Measurements from ENCODE around the gene CDK7. TPM values are rescaled to one million over a fixed set of nuclear protein-coding genes. Genes with fewer than 3 reads are reported as not detected.
"Not testable (repeated sequence)": the region's sequence is repeated elsewhere in the genome, so short reads cannot be mapped to it uniquely, and the experiment has no call there.

Gene CDK7
- total RNA-seq, 6 experiments from 2014 or later = 6.0 to 10.0 (median 8.1) TPM

- no peaks in the 10 kb centered on the region for H3K27me3 ChIP-seq
- 54% methylated on average over 3 of the region's 4 CpGs for WGBS (ENCODE audit: insufficient coverage, low coverage, low lambda C conversion rate, missing lambda C conversion rate)
- ATAC-seq (peak in 1 of 4 donors; percentile 37), DNase-seq (no peak)
- H3K9me3 ChIP-seq = no peaks in the 10 kb centered on the region
- H3K4me3 ChIP-seq = no peak overlapping the region
- peaks cover 0 to 17% (median 5%) of the 10 kb centered on the region in 4 donors for H3K36me3 ChIP-seq
- no peak for TF ChIP-seq POLR2A (IDR thresholded peaks at IDR 0.05)
- TF ChIP-seq, protein P1, sequence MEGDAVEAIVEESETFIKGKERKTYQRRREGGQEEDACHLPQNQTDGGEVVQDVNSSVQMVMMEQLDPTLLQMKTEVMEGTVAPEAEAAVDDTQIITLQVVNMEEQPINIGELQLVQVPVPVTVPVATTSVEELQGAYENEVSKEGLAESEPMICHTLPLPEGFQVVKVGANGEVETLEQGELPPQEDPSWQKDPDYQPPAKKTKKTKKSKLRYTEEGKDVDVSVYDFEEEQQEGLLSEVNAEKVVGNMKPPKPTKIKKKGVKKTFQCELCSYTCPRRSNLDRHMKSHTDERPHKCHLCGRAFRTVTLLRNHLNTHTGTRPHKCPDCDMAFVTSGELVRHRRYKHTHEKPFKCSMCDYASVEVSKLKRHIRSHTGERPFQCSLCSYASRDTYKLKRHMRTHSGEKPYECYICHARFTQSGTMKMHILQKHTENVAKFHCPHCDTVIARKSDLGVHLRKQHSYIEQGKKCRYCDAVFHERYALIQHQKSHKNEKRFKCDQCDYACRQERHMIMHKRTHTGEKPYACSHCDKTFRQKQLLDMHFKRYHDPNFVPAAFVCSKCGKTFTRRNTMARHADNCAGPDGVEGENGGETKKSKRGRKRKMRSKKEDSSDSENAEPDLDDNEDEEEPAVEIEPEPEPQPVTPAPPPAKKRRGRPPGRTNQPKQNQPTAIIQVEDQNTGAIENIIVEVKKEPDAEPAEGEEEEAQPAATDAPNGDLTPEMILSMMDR (IDR thresholded peaks at IDR 0.05) = no peak
- no peak overlapping the region for H3K27ac ChIP-seq
- H3K4me1 ChIP-seq = peaks cover 0 to 27% (median 0%) of the 10 kb centered on the region in 4 donors
- intact Hi-C loops (cut with DNase I) = no loop called here
Measured at GRCh38 chr5:69225860-69226259, 8.8 kb upstream of the CDK7 start.

DNA sequence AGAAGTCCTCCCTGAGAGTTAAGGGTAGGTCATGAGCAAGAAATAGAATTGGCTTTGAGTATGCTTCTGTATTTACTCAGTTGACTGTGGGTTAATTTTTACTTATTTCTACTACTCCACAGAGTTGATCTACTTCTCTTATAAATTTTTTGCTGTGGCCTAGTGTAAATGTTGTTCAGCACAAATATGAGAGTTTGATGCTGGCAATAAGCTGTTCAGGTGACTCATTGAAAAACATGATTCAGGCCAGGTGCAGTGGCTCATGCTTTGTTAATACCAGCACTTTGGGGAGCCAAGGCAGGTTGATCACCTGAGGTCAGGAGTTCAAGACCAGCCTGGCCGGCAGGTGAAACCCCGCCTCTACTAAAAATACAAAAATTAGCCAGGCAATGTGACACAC is 4.5 kb upstream of the CDK7 start:
- WGBS (ENCODE audit: insufficient coverage, low coverage, low lambda C conversion rate, missing lambda C conversion rate) = 27% methylated on average over 2 of the region's 2 CpGs
- H3K4me3 ChIP-seq = no peak overlapping the region
- DNase-seq = no peak
- intact Hi-C loops (cut with DNase I) = no loop called here
- H3K27ac ChIP-seq = peak overlapping the region in 1 of 3 donors; percentile 25
- H3K27me3 ChIP-seq = no peaks in the 10 kb centered on the region
- H3K36me3 ChIP-seq = peaks cover 0 to 17% (median 5%) of the 10 kb centered on the region in 4 donors
- ATAC-seq = peak in 3 of 4 donors; percentile 12 to 42 (median 25)
- H3K9me3 ChIP-seq = no peaks in the 10 kb centered on the region
- H3K4me1 ChIP-seq = peaks cover 0 to 26% (median 2%) of the 10 kb centered on the region in 4 donors
- TF ChIP-seq, protein P1 (IDR thresholded peaks at IDR 0.05) = no peak

GRCh38 chr5:69231281-69231680 is 3.4 kb upstream of the CDK7 start:
- WGBS (ENCODE audit: insufficient coverage, low coverage, low lambda C conversion rate, missing lambda C conversion rate) = 91% methylated on average over 6 of the region's 6 CpGs
- TF ChIP-seq POLR2A (IDR thresholded peaks at IDR 0.05) = no peak
- TF ChIP-seq, protein P1 (IDR thresholded peaks at IDR 0.05) = no peak
- no peak overlapping the region for H3K4me3 ChIP-seq
- intact Hi-C loops (cut with DNase I) = no loop called here
- H3K36me3 ChIP-seq = peaks cover 0 to 17% (median 5%) of the 10 kb centered on the region in 4 donors
- DNase-seq (no peak), ATAC-seq (no peak)
- peaks cover 0 to 20% (median 5%) of the 10 kb centered on the region in 4 donors for H3K4me1 ChIP-seq
- H3K9me3 ChIP-seq = no peaks in the 10 kb centered on the region
- no peak overlapping the region for H3K27ac ChIP-seq
- H3K27me3 ChIP-seq = no peaks in the 10 kb centered on the region

- WGBS (ENCODE audit: insufficient coverage, low coverage, low lambda C conversion rate, missing lambda C conversion rate) = 90% methylated on average over 2 of the region's 2 CpGs
- no peak overlapping the region for H3K27ac ChIP-seq
- peaks cover 0 to 17% (median 5%) of the 10 kb centered on the region in 4 donors for H3K36me3 ChIP-seq
- ATAC-seq = no peak
- H3K4me1 ChIP-seq = peaks cover 0 to 20% (median 5%) of the 10 kb centered on the region in 4 donors
- intact Hi-C loops (cut with DNase I) = no loop called here
- TF ChIP-seq, protein P1 (IDR thresholded peaks at IDR 0.05) = no peak
- TF ChIP-seq POLR2A (IDR thresholded peaks at IDR 0.05) = no peak
- H3K27me3 ChIP-seq = no peaks in the 10 kb centered on the region
- no peak for DNase-seq
- H3K9me3 ChIP-seq = no peaks in the 10 kb centered on the region
- no peak overlapping the region for H3K4me3 ChIP-seq
Measured at GRCh38 chr5:69231851-69232250, 2.8 kb upstream of the CDK7 start.

- 91% methylated on average over 7 of the region's 9 CpGs for WGBS (ENCODE audit: insufficient coverage, low coverage, low lambda C conversion rate, missing lambda C conversion rate)
Measured at GRCh38 chr5:69236733-69237132, 2.0 kb downstream of the CDK7 start.

More at GRCh38 chr5:69236733-69237132, 2.0 kb downstream of the CDK7 start:
- H3K27me3 ChIP-seq; H3K9me3 ChIP-seq; ATAC-seq; H3K36me3 ChIP-seq; H3K27ac ChIP-seq; intact Hi-C loops (cut with DNase I); H3K4me3 ChIP-seq; DNase-seq: not testable (repeated sequence)
- peaks cover 0 to 11% (median 3%) of the 10 kb centered on the region in 4 donors for H3K4me1 ChIP-seq
